ENCODE data around the gene ZBTB44. TPM values are rescaled to one million over a fixed set of nuclear protein-coding genes. Genes with fewer than 3 reads are reported as not detected.

ZBTB44 gene
- total RNA-seq, 1 experiment from 2014 or later = 37.1 TPM

DNA sequence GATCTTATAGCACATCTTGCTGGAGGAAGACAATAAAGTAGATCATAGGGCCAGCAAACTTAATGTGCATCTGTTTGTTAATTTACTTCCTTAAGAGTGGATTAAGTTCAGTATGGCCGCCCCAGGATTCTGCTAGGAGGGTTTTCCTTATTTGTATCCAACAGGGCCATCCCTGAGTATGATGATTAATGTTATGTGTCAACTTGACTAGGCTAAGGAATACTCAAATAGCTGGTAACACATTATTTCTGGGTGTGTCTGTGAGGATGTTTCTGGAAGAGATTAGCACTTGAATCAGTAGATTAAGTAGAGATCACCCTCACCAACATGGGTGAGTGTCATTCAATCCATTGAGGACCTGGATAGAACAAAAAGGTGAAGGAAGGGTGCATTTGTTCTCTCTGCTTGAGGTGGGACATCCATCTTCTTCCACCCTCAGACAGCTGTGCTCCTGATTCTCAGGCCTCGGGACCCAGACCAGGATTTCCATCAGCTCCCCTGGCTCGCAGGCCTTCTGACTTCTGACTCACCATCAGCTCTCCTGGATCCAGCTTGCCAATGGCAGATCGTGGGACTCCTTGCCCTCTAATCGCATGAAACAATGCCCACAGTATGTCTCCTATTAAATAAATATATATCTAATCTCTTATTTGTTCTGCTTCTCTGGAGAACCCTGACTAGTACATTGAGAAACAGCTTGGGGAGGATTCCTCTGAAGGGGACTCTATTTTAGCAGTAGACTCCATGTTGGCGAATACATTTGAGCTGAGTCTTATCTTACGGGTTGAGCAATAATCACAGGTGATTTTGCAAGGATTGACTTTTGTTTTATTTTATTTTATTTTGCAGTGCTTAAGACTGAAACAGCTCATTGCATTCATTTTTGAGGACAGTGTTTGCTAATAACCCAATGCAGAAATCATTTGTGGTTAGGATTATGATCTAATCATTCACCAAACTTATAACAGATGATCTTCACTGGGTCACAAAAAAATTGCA lies 9.0 kb upstream of the ZBTB44 start:
- no peak overlapping the region for H3K4me3 ChIP-seq (ENCODE audit: insufficient read depth, low read depth, low read length)
- no peaks in the 10 kb centered on the region for H3K36me3 ChIP-seq (replicated peaks; ENCODE audit: control insufficient read depth, insufficient read depth, low read length)
- no peak for DNase-seq
- no peaks in the 10 kb centered on the region for H3K27me3 ChIP-seq (ENCODE audit: control insufficient read depth, insufficient read depth, low read length)

DNA sequence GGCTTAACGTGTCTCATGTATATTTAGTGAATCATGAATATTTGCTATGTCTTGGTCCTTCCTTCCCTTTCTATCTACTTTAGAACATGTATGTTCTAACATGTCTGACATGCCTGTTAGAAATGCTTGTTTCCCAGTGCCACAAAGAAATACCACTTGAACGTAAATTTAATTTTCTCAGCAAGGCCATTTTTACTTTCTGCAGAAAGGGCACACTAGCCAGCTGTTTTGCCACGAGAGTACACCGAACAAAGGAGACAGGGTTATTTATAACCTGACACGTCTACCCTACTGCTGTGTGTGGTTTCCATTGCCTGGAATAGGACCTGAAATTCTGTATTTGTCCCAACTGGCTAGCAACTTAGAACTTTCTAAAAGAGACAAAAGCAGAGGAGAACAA lies 7.4 kb upstream of the ZBTB44 start:
- Histone ChIP-seq H3K27me3 (ENCODE audit: control insufficient read depth, insufficient read depth, low read length) (no peaks in the 10 kb centered on the region), H3K36me3 (replicated peaks; ENCODE audit: control insufficient read depth, insufficient read depth, low read length) (no peaks in the 10 kb centered on the region), H3K4me3 (ENCODE audit: insufficient read depth, low read depth, low read length) (no peak overlapping the region)
- DNase-seq = no peak

DNA sequence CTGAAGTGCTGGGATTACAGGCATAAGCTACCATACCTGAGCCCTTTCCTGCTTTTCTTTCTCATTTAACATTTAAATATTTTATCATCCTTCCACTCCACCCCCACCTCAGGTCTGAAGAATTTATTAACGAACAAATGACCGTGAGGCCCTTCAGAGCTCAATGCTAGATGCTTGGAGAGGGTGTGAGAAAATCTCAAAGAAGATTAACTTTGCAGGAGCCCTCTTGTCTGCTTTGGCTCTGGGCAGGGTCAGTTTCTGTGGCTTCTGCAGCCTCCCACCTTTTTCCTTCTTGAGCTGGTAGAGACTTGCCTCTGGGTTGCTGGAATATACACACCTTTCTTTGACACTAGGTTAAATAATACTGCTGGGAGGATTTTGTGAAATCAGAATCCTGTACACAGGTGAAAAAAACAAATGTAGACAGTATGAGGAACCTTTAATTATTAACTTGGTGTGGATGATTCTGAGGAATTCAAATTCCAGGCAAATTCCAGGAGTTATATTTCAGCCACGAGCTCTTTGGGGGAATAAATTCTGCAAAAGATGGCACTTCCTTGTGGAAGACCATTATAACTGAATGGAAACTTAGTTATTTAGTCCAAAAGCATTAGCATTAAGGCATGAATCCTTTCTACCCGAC lies 3.4 kb upstream of the ZBTB44 start:
- H3K27me3 ChIP-seq (ENCODE audit: control insufficient read depth, insufficient read depth, low read length) = no peaks in the 10 kb centered on the region
- DNase-seq = no peak
- H3K4me3 ChIP-seq (ENCODE audit: insufficient read depth, low read depth, low read length) = no peak overlapping the region
- H3K36me3 ChIP-seq (replicated peaks; ENCODE audit: control insufficient read depth, insufficient read depth, low read length) = no peaks in the 10 kb centered on the region

DNA sequence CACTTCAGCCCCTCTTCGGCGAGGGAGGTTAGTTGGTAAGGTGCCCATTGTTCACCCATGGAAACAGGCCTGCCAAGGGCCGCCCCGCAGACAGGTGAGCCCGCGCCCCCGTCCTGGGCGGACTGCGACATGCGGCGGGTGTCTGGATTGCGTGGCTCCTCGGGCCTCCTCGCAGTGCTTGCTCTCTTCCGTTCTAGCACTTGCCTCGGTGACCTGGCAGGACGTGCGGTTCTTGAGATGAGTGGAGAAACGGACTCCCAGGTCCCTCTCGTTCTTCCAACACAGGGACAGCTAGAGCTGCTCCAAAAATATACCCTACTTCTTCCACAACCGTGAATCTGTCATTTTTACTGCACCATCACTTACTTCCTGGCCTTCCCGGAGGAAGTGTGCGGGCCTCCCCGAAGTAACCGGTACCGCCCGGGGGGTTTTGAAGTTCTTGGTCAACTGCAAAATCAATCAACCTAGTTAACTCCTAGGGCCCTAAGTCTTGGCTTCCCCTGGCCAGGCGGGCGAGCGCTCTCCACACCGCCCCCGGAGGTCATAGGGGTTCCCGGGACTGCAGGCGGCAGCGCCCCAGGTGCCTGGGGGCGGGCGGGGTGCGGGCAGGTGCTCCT lies 745 bp upstream of the ZBTB44 start:
- DNase-seq = peak; percentile 91
- Histone ChIP-seq H3K36me3 (replicated peaks; ENCODE audit: control insufficient read depth, insufficient read depth, low read length) (no peaks in the 10 kb centered on the region), H3K27me3 (ENCODE audit: control insufficient read depth, insufficient read depth, low read length) (no peaks in the 10 kb centered on the region), H3K4me3 (ENCODE audit: insufficient read depth, low read depth, low read length) (peak overlapping the region; percentile 52)

DNA sequence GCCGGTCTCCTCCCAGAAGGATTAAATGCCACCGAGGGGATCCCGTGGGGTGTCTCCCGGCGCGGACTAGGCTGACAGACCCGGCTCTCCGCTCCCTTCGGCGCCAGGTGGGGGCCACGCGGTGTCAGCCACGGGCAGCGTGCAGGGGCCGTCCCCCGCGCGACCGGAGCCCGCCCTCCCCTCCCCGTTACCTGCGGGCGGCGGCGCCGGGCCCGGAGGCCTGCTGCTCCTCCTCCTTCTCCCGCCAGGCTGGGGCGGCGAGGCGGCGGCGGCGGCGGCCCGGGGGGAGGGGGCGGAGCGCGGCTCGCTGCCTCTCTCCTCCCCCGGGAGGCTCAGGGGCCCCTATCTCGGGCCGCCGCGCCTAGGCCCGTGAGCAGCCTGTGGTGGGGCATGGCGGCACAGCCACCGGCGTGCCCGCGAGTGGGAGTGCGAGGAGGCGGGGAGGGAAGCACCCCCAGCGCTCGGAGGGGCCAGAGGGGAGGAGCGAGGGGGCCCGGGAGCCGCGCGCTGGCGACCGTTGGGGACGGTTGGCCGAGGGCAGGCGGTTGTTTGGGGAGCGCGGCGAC lies 450 bp downstream of the ZBTB44 start:
- Histone ChIP-seq H3K27me3 (ENCODE audit: control insufficient read depth, insufficient read depth, low read length) (no peaks in the 10 kb centered on the region), H3K36me3 (replicated peaks; ENCODE audit: control insufficient read depth, insufficient read depth, low read length) (peaks cover 1% of the 10 kb centered on the region), H3K4me3 (ENCODE audit: insufficient read depth, low read depth, low read length) (peak overlapping the region; percentile 82)
- peak; percentile 92 for DNase-seq

DNA sequence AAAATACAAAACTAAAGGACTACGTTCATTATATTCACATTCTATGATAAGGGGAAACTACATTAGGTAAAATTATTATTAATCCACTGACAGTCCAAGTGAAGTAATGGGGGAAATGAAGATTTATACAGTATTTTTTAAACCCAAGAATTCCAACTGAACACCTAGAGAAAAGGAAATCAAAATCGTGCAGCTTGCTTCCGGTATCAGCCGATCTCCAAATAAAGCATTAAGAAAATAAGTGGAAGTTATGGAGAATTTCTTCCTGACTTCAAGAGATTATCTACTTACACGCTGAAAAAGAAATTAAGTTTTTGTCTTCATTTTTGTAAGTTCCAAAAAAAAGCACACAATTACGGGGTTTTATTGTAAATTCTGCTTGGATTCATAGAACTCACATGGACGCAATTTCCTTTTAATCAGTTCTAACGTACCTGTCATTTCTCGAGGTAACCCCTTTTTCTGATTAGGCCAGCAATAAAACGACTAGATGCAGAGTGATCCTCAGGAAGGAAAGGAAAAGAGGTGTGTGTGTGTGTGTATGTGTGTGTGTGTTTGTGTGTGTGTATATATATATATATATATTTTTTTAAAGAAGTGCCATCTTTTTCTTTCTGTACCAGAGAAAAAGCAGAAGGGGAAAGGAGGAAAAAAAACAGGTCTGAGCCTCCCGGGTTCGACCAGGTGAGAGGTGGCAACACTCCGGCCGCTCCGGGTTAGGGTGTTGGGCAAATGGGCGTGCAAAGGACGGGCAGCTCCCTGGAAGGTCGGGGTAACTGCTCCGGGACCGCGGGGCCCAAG lies 1.1 kb downstream of the ZBTB44 start:
- DNase-seq = no peak
- peak overlapping the region; percentile 82 for H3K4me3 ChIP-seq (ENCODE audit: insufficient read depth, low read depth, low read length)
- H3K27me3 ChIP-seq (ENCODE audit: control insufficient read depth, insufficient read depth, low read length) = no peaks in the 10 kb centered on the region
- peaks cover 7% of the 10 kb centered on the region for H3K36me3 ChIP-seq (replicated peaks; ENCODE audit: control insufficient read depth, insufficient read depth, low read length)

DNA sequence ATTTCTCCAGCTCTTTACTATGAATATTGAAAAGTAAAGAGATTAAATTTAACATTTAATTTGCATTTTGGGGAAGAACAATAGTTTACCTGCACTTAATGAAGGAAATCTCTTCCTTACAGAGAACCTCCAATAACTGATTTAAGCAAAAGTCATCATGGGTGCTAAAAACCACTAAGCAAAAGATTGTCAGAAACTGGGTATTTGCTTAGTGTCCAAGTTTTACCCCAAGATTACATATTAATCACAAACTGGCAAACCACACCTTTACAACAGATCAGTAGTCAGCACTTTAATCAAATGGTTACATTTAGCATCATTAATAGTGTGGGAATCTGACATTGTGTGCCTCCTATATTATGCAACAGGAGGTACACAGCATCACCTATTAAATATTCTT lies 2.7 kb downstream of the ZBTB44 start:
- Histone ChIP-seq H3K27me3 (ENCODE audit: control insufficient read depth, insufficient read depth, low read length) (no peaks in the 10 kb centered on the region), H3K36me3 (replicated peaks; ENCODE audit: control insufficient read depth, insufficient read depth, low read length) (peaks cover 7% of the 10 kb centered on the region), H3K4me3 (ENCODE audit: insufficient read depth, low read depth, low read length) (no peak overlapping the region)
- no peak for DNase-seq

DNA sequence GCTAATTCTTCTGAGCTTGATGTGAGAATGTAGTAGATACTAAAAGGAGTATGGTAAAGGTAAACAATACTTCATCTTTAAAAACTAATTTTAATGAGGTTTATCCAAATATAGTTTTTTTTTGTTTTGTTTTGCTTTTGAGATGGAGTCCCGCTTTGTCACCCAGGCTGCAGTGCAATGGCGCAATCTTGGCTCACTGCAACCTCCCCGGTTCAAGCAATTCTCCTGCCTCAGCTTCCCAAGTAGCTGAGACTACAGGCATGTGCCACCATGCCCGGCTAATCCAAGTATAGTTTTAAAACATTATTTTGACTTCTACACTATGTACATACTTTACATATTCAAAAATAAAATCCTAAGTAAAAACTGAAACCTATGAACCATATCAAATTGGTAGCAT lies 4.1 kb downstream of the ZBTB44 start:
- Histone ChIP-seq H3K36me3 (replicated peaks; ENCODE audit: control insufficient read depth, insufficient read depth, low read length) (peaks cover 7% of the 10 kb centered on the region), H3K27me3 (ENCODE audit: control insufficient read depth, insufficient read depth, low read length) (no peaks in the 10 kb centered on the region), H3K4me3 (ENCODE audit: insufficient read depth, low read depth, low read length) (no peak overlapping the region)
- no peak for DNase-seq

DNA sequence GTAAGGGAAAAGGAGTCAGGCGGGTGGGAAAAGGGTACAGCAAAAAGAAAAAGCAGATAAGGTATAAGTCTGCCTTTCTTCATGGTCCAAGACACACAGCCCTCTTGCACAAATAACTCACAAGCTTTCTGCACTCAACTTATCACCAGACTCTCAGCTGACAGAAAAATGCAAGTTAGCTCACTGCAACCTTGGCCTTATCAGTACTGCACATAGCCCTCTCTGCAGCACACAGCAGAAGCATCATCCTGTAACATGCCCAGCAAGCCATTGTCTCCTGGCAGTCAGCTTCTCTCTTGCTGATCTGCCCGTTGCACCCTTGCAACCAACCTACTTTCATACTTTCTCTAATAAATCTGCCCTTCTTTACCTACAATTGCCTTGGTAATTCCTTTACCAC lies 5.8 kb downstream of the ZBTB44 start:
- H3K4me3 ChIP-seq (ENCODE audit: insufficient read depth, low read depth, low read length) = no peak overlapping the region
- no peak for DNase-seq
- peaks cover 7% of the 10 kb centered on the region for H3K36me3 ChIP-seq (replicated peaks; ENCODE audit: control insufficient read depth, insufficient read depth, low read length)
- no peaks in the 10 kb centered on the region for H3K27me3 ChIP-seq (ENCODE audit: control insufficient read depth, insufficient read depth, low read length)

DNA sequence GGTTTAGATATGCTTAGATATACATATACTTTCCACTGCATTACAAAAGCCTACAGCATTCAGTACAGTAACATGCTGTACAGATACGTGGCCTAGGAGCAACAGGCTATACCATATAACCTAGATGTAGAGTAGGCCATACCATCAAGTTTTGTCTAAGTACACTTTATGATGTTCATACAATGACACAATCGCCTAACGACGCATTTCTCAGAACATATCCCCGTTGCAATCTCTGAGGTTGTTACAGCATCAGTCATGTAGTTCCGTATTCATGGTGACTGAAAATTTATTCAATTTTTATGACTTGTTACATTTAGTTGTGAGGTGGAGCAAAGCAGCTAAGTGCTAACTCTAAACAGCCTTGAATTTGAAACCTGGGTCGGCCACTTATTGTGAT lies 6.7 kb downstream of the ZBTB44 start:
- DNase-seq = no peak
- H3K27me3 ChIP-seq (ENCODE audit: control insufficient read depth, insufficient read depth, low read length) = no peaks in the 10 kb centered on the region
- H3K4me3 ChIP-seq (ENCODE audit: insufficient read depth, low read depth, low read length) = no peak overlapping the region
- H3K36me3 ChIP-seq (replicated peaks; ENCODE audit: control insufficient read depth, insufficient read depth, low read length) = peaks cover 7% of the 10 kb centered on the region

DNA sequence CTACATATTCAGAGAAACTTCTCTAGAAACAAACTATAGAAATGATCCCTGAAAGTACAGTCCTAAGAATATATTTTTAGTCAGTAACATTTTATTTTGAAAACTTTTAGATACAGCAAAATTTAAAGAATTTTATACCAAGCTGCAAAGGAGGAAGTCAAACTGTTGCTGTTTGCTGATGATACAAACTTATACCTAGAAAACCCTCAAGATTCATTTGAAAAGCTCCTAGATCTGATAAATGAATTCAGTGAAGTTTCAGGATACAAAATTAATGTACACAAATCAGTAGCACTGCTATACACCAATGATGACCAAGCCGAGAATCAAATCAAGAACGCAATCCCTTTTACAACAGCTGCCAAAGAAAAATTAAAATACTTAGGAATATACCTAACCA lies 10.1 kb downstream of the ZBTB44 start:
- H3K36me3 ChIP-seq (replicated peaks; ENCODE audit: control insufficient read depth, insufficient read depth, low read length) = peaks cover 7% of the 10 kb centered on the region
- DNase-seq = no peak
- H3K4me3 ChIP-seq (ENCODE audit: insufficient read depth, low read depth, low read length) = no peak overlapping the region
- H3K27me3 ChIP-seq (ENCODE audit: control insufficient read depth, insufficient read depth, low read length) = no peaks in the 10 kb centered on the region

DNA sequence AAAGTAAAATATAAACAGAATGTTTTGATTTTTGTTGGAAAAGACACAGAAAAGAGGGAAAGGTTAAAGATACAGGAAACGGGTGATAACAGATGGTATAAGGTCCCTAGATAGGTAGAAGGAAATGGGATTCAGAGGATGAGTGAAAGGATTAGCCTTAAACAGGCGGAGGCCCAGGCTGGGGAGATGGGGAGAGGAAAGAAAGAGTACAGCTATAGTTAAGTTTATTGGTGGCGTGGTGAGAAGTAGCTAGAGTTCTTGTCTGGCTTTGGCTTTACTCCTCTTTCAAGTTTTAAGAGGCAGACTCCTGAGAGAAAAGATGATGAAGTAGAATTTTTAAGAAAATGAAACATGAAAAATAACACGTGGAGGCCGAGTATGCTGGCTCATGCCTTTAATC lies 13.7 kb downstream of the ZBTB44 start:
- DNase-seq = no peak
- no peak overlapping the region for H3K4me3 ChIP-seq (ENCODE audit: insufficient read depth, low read depth, low read length)
- no peaks in the 10 kb centered on the region for H3K27me3 ChIP-seq (ENCODE audit: control insufficient read depth, insufficient read depth, low read length)
- no peaks in the 10 kb centered on the region for H3K36me3 ChIP-seq (replicated peaks; ENCODE audit: control insufficient read depth, insufficient read depth, low read length)

DNA sequence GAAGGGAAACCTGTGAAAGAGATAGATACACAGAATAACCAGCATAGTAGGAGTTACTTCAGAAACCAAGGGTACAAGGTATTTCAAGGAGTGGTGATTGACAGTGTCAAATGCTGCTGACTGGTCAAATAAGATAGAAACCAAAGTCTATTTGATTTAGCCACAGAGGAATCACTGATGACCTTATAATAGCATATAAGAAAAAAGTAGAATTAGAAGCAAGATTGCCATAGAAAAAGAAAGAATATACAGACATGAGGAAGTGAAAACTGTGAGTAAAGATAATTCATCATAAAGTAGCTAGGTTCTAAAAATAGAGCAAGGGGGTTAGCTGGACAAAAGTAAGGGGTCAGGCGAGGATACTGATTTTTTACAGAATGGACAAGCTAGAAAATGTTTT lies 14.2 kb downstream of the ZBTB44 start:
- H3K4me3 ChIP-seq (ENCODE audit: insufficient read depth, low read depth, low read length) = no peak overlapping the region
- no peaks in the 10 kb centered on the region for H3K27me3 ChIP-seq (ENCODE audit: control insufficient read depth, insufficient read depth, low read length)
- H3K36me3 ChIP-seq (replicated peaks; ENCODE audit: control insufficient read depth, insufficient read depth, low read length) = no peaks in the 10 kb centered on the region
- DNase-seq = no peak

DNA sequence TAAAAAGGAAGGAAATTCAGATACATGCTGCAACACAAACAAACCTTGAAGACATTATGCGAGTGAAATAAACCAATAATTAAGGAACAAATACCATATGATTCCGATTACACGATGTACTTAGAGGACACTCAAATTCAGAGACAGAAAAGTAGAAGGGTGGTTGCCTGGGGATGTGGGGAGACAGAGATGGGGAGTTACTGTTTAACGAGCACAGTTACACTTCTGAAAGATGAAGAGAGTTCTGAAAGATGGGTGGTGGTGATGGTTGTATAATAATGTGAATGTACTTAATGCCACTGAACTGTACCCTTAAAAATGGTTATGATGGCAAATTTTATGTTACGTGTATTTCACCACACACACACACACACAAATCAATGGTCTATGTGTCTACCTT lies 14.7 kb downstream of the ZBTB44 start:
- no peaks in the 10 kb centered on the region for H3K27me3 ChIP-seq (ENCODE audit: control insufficient read depth, insufficient read depth, low read length)
- H3K4me3 ChIP-seq (ENCODE audit: insufficient read depth, low read depth, low read length) = no peak overlapping the region
- DNase-seq = no peak
- H3K36me3 ChIP-seq (replicated peaks; ENCODE audit: control insufficient read depth, insufficient read depth, low read length) = no peaks in the 10 kb centered on the region
